OCI-LY7 (cell line): ENCODE results near the gene GNLY. TPM values are rescaled to one million over a fixed set of nuclear protein-coding genes. Genes with fewer than 3 reads are reported as not detected.
A peak's percentile ranks its signal among the peaks of the same experiment; 100 is the strongest.

Source experiments
- BruUV-seq: library from RNA; stranded (reverse); fragments of 400-500 nt; replicated peaks from 2 replicates; lab custom pipeline; 2021; lab: Mats Ljungman, UMichigan
- CTCF ChIA-PET: fragments of 300-600 bp; sonication (Branson Sonifier 250); formaldehyde crosslinking; loops from one replicate; lab custom pipeline; 2022; ENCODE audit warnings: antibody characterized with exemption; ENCODE audit not compliant: unreplicated experiment; lab: Charles Lee
- POLR2A ChIA-PET: fragments of 300-600 bp; sonication (Branson Sonifier 250); formaldehyde crosslinking; loops from one replicate; lab custom pipeline; 2022; ENCODE audit warnings: antibody characterized with exemption; lab: Charles Lee
- DNase-seq: peaks from one replicate; pipeline ENCODE4 v3.0.0-alpha.2; 2015; ENCODE audit warnings: low spot score
- H2AFZ ChIP-seq: fragments of 200-600 bp; sonication (generic), shearing (Covaris generic); 2 replicates; pipeline ENCODE4 v1.6.1; 2014; ENCODE audit warnings: mild to moderate bottlenecking, antibody characterized with exemption, low read length, moderate library complexity
- H3K27ac ChIP-seq: fragments of 200-600 bp; sonication (generic); 2 replicates; pipeline ENCODE4 v1.5.1; 2014; ENCODE audit warnings: mixed run types, low read depth, mild to moderate bottlenecking, moderate library complexity, low read length, inconsistent platforms; ENCODE audit not compliant: poor library complexity, severe bottlenecking
- H3K36me3 ChIP-seq: fragments of 200-600 bp; sonication (generic); 2 replicates; pipeline ENCODE4 v1.6.1; 2014; ENCODE audit warnings: mild to moderate bottlenecking, antibody characterized with exemption, low read length, moderate library complexity, mixed read lengths; ENCODE audit not compliant: insufficient read depth
- H3K4me1 ChIP-seq: fragments of 200-600 bp; sonication (generic); 2 replicates; pipeline ENCODE4 v1.5.1; 2014; ENCODE audit warnings: mild to moderate bottlenecking, low read length; ENCODE audit not compliant: insufficient read depth, poor library complexity, severe bottlenecking
- H3K4me2 ChIP-seq: fragments of 200-600 bp; sonication (generic); 2 replicates; pipeline ENCODE4 v1.6.1; 2014; ENCODE audit warnings: mild to moderate bottlenecking, low read length
- H3K4me3 ChIP-seq: fragments of 200-600 bp; sonication (generic); 2 replicates; pipeline ENCODE4 v1.5.1; 2014; ENCODE audit warnings: mild to moderate bottlenecking, low read depth, low read length; ENCODE audit not compliant: poor library complexity, severe bottlenecking
- H3K79me2 ChIP-seq: fragments of 200-600 bp; sonication (generic); 2 replicates; pipeline ENCODE4 v1.6.1; 2016; ENCODE audit warnings: low read depth, mild to moderate bottlenecking, low read length, moderate library complexity, mixed read lengths; ENCODE audit not compliant: insufficient read depth
- H3K9me2 ChIP-seq: fragments of 200-600 bp; sonication (generic); 2 replicates; pipeline ENCODE4 v1.6.1; 2016; ENCODE audit warnings: mild to moderate bottlenecking, low read length, mixed read lengths; ENCODE audit not compliant: insufficient read depth
- H3K9me3 ChIP-seq: fragments of 200-600 bp; sonication (generic); 2 replicates; pipeline ENCODE4 v1.6.1; 2014; ENCODE audit warnings: mild to moderate bottlenecking, mixed run types, low read length, mixed read lengths
- H4K20me1 ChIP-seq: fragments of 200-600 bp; sonication (generic); 2 replicates; pipeline ENCODE4 v1.6.1; 2014; ENCODE audit warnings: mild to moderate bottlenecking, antibody characterized with exemption, low read length, moderate library complexity, mixed read lengths; ENCODE audit not compliant: insufficient read depth
- EZH2phosphoT487 ChIP-seq: fragments of 200-600 bp; sonication (generic); IDR thresholded peaks from 2 replicates; pipeline ENCODE4 v1.6.1; 2018; ENCODE audit warnings: low read depth, borderline replicate concordance, mild to moderate bottlenecking, mixed run types, antibody characterized with exemption, low read length, moderate library complexity, mixed read lengths
- intact Hi-C: fragments of 100-400 bp; cut with micrococcal nuclease; formaldehyde crosslinking; loops from one replicate; pipeline ENCODE4 v1.10.0; 2022; ENCODE audit not compliant: unreplicated experiment
- total RNA-seq, 2 experiments: library from RNA; depleted of rRNA in 1 of 2; stranded (reverse); fragments of >200 nt in 1 of 2; shearing (Covaris generic) in 1 of 2; gene quantifications; 2 replicates each; pipeline ENCODE4 v1.2.3, GENCODE V29; 2014 to 2022
- TF ChIP-seq, protein P1 (sequence below): fragments of 200-600 bp; sonication (generic); conservative IDR thresholded peaks from 2 replicates; pipeline ENCODE4 v1.5.1; 2014; ENCODE audit warnings: mild to moderate bottlenecking, antibody characterized with exemption, low read length, moderate library complexity, mixed read lengths

GNLY gene
- total RNA-seq, 2 experiments from 2014 or later = not detected

DNA sequence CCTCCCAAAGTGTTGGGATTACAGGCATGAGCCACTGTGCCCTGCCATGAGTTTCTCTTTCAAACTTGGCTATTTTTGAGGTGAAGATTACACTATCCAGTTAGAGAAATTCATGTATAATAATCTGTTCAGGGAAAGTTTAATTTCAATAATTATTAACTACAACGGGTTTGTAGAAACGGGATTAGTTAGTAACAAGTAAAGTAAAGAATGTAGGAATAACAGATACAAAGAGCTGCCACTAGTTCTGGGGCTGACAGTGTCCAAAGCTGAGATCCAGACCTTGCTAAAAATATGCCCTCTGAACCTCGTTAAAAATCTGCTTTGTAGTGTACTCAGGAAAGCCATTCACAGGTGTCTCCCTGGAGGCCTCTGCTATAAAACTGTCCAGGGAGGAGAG lies 43.1 kb upstream of the GNLY start:
- POLR2A ChIA-PET = interaction anchor here (0.5 kb wide), 1 partner anchor 20 kb away, joined by 3 read pairs; no protein-coding TSS in a partner anchor
- no TSS peak for BruUV-seq

DNA sequence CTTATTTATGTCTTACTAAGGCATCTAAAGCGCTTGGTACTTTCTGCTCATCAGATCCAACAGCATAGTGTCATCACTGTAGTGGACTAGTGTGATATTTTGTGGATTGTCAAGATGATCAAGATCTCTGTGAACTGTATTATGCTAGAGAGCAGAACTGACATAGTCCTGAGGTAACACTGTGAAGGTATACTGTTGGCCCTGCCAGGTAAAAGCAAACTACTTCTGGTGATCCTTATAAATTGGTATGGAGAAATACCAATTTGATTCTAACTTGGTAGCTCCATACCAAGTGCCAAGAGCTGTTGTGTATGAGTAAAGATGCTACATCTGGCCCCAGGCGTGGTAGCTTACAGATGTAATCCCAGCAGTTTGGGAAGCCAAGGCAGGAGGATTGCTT lies 42.1 kb upstream of the GNLY start:
- no TSS peak for BruUV-seq
- no peak overlapping the region for H3K4me2 ChIP-seq
- no peaks in the 10 kb centered on the region for H4K20me1 ChIP-seq
- no peaks in the 10 kb centered on the region for H3K4me1 ChIP-seq
- no peak overlapping the region for H3K4me3 ChIP-seq
- no peak overlapping the region for H2AFZ ChIP-seq
- H3K9me3 ChIP-seq = no peaks in the 10 kb centered on the region
- no peak for DNase-seq
- ChIA-PET POLR2A (interaction anchor here (0.6 to 1.2 kb wide), 3 partner anchors 14 to 807 kb away, joined by 3 to 7 read pairs (median 4); no protein-coding TSS in a partner anchor), CTCF (no interaction called here)
- H3K79me2 ChIP-seq = no peaks in the 10 kb centered on the region
- no peak for TF ChIP-seq EZH2phosphoT487
- TF ChIP-seq, protein P1, sequence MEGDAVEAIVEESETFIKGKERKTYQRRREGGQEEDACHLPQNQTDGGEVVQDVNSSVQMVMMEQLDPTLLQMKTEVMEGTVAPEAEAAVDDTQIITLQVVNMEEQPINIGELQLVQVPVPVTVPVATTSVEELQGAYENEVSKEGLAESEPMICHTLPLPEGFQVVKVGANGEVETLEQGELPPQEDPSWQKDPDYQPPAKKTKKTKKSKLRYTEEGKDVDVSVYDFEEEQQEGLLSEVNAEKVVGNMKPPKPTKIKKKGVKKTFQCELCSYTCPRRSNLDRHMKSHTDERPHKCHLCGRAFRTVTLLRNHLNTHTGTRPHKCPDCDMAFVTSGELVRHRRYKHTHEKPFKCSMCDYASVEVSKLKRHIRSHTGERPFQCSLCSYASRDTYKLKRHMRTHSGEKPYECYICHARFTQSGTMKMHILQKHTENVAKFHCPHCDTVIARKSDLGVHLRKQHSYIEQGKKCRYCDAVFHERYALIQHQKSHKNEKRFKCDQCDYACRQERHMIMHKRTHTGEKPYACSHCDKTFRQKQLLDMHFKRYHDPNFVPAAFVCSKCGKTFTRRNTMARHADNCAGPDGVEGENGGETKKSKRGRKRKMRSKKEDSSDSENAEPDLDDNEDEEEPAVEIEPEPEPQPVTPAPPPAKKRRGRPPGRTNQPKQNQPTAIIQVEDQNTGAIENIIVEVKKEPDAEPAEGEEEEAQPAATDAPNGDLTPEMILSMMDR = no peak
- H3K36me3 ChIP-seq = peaks cover 74% of the 10 kb centered on the region
- H3K27ac ChIP-seq = no peak overlapping the region
- H3K9me2 ChIP-seq = no peaks in the 10 kb centered on the region
- intact Hi-C loops = no loop called here

More for the DNA sequence above, 43.1 kb upstream of the GNLY start:
- Histone ChIP-seq H3K9me2 (no peaks in the 10 kb centered on the region), H3K9me3 (no peaks in the 10 kb centered on the region), H3K4me3 (no peak overlapping the region), H3K36me3 (peaks cover 82% of the 10 kb centered on the region), H3K4me1 (no peaks in the 10 kb centered on the region), H3K27ac (no peak overlapping the region), H2AFZ (no peak overlapping the region), H3K4me2 (no peak overlapping the region), H3K79me2 (no peaks in the 10 kb centered on the region), H4K20me1 (no peaks in the 10 kb centered on the region)
- CTCF ChIA-PET = interaction anchor here (0.9 kb wide), 1 partner anchor 14 kb away, joined by 4 read pairs; no protein-coding TSS in a partner anchor
- intact Hi-C loops = no loop called here
- no peak for DNase-seq
- TF ChIP-seq, protein P1 = no peak

DNA sequence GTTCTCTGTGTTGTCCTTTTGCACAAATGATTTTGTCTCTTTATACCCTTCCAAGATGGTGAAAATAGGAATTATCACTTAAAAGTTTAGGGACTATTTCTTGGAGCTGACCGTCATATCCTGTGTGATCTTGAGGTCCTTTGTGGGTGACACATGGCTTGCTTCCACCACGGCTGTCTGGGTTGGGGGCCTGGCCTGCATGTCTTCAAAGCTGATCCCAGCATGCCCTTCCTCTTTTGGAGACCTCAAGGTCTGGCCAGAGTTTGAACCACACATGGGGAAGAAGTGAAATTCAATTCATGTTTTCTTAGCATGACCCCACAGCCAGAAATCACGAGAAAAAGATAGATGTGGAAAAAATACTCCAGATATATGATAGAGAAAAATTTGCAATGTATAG lies 40.2 kb upstream of the GNLY start:
- no peaks in the 10 kb centered on the region for H3K9me3 ChIP-seq
- H3K4me1 ChIP-seq = no peaks in the 10 kb centered on the region
- POLR2A ChIA-PET = no interaction called here
- intact Hi-C loops = no loop called here
- no peak for TF ChIP-seq EZH2phosphoT487
- TF ChIP-seq, protein P1 = no peak
- H3K9me2 ChIP-seq = no peaks in the 10 kb centered on the region
- no peak overlapping the region for H3K27ac ChIP-seq
- no peaks in the 10 kb centered on the region for H4K20me1 ChIP-seq
- CTCF ChIA-PET = no interaction called here
- H3K4me2 ChIP-seq = no peak overlapping the region
- H2AFZ ChIP-seq = no peak overlapping the region
- peaks cover 59% of the 10 kb centered on the region for H3K36me3 ChIP-seq
- H3K79me2 ChIP-seq = no peaks in the 10 kb centered on the region
- BruUV-seq = TSS peak; percentile 47
- no peak for DNase-seq
- no peak overlapping the region for H3K4me3 ChIP-seq
